ENCODE results near the gene RTL5. TPM values are rescaled to one million over a fixed set of nuclear protein-coding genes. Genes with fewer than 3 reads are reported as not detected.

The RTL5 gene
- total RNA-seq, 1 experiment from 2014 or later: 0.20 TPM

GRCh38 chrX:72139538-72139937, 7.8 kb upstream of the RTL5 start:
- Histone ChIP-seq H3K27ac (no peak overlapping the region), H3K27me3 (no peaks in the 10 kb centered on the region), H3K36me3 (no peaks in the 10 kb centered on the region), H3K9me3 (replicated peaks) (no peaks in the 10 kb centered on the region), H3K4me3 (no peak overlapping the region), H3K4me1 (peaks cover 7% of the 10 kb centered on the region; the same call in 1 of the 2 replicates)
- no peak for DNase-seq

DNA sequence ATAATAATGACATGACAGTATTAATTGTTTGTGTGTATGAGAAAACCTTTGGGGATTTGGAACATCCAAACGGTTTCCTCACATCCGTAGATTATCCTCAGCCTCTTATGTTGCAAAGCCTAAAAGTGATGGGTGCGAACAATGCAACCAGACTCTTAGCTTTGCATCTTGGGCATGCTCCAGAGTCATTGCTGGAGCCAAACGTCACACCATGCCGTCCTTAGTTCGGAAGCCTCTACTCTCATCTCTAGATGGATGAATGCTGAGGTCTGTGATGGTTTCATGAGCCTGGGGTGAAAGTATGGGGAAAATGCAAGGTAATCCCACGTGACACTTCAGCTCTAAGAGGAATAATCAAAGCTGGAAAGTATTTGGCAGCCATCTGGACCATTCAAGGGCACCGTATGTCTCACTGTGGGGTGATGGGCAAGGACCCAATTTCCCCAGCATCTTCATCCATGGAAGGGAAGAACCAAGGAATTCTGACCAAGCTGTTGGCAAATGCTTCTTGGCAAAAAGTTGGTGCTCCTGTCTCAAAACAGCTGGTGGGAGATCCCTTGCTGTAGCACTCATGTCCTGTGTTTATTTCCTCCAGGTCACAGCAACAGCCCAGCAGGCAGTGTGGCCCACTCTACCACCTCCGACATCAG, 6.3 kb upstream of the RTL5 start:
- H3K4me3 ChIP-seq: no peak overlapping the region
- H3K9me3 ChIP-seq (replicated peaks): no peaks in the 10 kb centered on the region
- no peaks in the 10 kb centered on the region for H3K36me3 ChIP-seq
- H3K27me3 ChIP-seq: no peaks in the 10 kb centered on the region
- peaks cover 7% of the 10 kb centered on the region; the same call in 1 of the 2 replicates for H3K4me1 ChIP-seq
- H3K27ac ChIP-seq: no peak overlapping the region
- no peak for DNase-seq

DNA sequence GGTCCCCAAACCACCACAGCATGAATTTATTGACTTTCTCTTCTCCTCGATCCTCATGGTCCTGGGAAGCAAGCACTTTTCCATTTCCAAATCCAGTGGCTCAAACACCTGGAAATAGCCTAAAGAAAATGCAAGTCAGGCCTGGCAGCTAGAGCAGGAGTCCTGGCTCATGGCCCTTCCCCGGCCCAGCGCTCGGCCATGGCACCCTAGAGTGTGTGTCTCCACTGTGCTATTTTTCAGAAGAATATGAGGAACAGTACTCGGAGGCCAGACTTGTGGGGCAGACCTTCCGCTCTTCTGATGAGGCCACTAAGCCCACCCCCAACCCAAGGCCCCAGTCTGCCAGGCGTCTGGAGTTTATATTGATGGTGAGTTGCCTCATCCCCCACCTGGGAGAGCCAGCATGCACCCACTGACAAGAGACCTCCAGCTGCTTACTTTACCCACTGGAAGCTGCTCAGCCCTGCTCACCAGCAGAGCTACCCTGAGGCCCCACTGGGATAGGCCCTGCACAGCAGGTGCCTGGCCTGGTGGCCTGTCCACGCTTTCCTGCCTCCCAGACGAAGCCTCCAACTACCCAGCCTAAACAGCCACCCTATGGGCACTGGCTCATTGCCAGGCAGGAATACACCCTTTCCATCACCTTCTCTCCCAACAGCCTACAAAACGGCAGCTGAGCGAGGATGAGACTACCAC, 2.3 kb upstream of the RTL5 start:
- H3K4me3 ChIP-seq: no peak overlapping the region
- no peak overlapping the region for H3K27ac ChIP-seq
- H3K9me3 ChIP-seq (replicated peaks): no peaks in the 10 kb centered on the region
- no peaks in the 10 kb centered on the region for H3K36me3 ChIP-seq
- DNase-seq: no peak
- H3K4me1 ChIP-seq: no peaks in the 10 kb centered on the region
- no peaks in the 10 kb centered on the region for H3K27me3 ChIP-seq

GRCh38 chrX:72132456-72132855, 741 bp upstream of the RTL5 start:
- Histone ChIP-seq H3K4me1 (no peaks in the 10 kb centered on the region), H3K9me3 (replicated peaks) (no peaks in the 10 kb centered on the region), H3K27ac (no peak overlapping the region), H3K27me3 (no peaks in the 10 kb centered on the region), H3K4me3 (no peak overlapping the region), H3K36me3 (no peaks in the 10 kb centered on the region)
- no peak for DNase-seq

GRCh38 chrX:72130762-72131250, 909 bp downstream of the RTL5 start:
- H3K36me3 ChIP-seq: no peaks in the 10 kb centered on the region
- peaks cover 5% of the 10 kb centered on the region; the same call in 1 of the 2 replicates for H3K4me1 ChIP-seq
- H3K27me3 ChIP-seq: no peaks in the 10 kb centered on the region
- DNase-seq: no peak
- no peak overlapping the region for H3K27ac ChIP-seq
- H3K9me3 ChIP-seq (replicated peaks): no peaks in the 10 kb centered on the region
- H3K4me3 ChIP-seq: no peak overlapping the region

- H3K36me3 ChIP-seq: no peaks in the 10 kb centered on the region
- no peak for DNase-seq
- no peak overlapping the region for H3K27ac ChIP-seq
- no peaks in the 10 kb centered on the region for H3K27me3 ChIP-seq
- H3K4me1 ChIP-seq: peaks cover 6% of the 10 kb centered on the region; the same call in 1 of the 2 replicates
- H3K4me3 ChIP-seq: no peak overlapping the region
- H3K9me3 ChIP-seq (replicated peaks): no peaks in the 10 kb centered on the region
These were observed 1.5 kb downstream of the RTL5 start for GRCh38 chrX:72130156-72130761.

GRCh38 chrX:72129661-72130060, 2.1 kb downstream of the RTL5 start:
- no peak for DNase-seq
- no peaks in the 10 kb centered on the region for H3K27me3 ChIP-seq
- no peaks in the 10 kb centered on the region for H3K36me3 ChIP-seq
- H3K4me3 ChIP-seq: no peak overlapping the region
- H3K9me3 ChIP-seq (replicated peaks): no peaks in the 10 kb centered on the region
- no peak overlapping the region for H3K27ac ChIP-seq
- H3K4me1 ChIP-seq: peaks cover 6% of the 10 kb centered on the region; the same call in 1 of the 2 replicates

GRCh38 chrX:72128881-72129280, 2.8 kb downstream of the RTL5 start:
- no peak overlapping the region for H3K27ac ChIP-seq

GRCh38 chrX:72128183-72128834, 3.4 kb downstream of the RTL5 start:
- Histone ChIP-seq H3K27ac (no peak overlapping the region), H3K27me3 (no peaks in the 10 kb centered on the region), H3K4me3 (no peak overlapping the region), H3K36me3 (no peaks in the 10 kb centered on the region), H3K9me3 (replicated peaks) (no peaks in the 10 kb centered on the region), H3K4me1 (peaks cover 12% of the 10 kb centered on the region; the same call in 1 of the 2 replicates)
- no peak for DNase-seq

More at GRCh38 chrX:72128881-72129280, 2.8 kb downstream of the RTL5 start:
- DNase-seq: peak; percentile 33 to 47
- no peak overlapping the region for H3K4me3 ChIP-seq
- peaks cover 8% of the 10 kb centered on the region; the same call in 1 of the 2 replicates for H3K4me1 ChIP-seq
- no peaks in the 10 kb centered on the region for H3K36me3 ChIP-seq
- H3K27me3 ChIP-seq: no peaks in the 10 kb centered on the region
- no peaks in the 10 kb centered on the region for H3K9me3 ChIP-seq (replicated peaks)

DNA sequence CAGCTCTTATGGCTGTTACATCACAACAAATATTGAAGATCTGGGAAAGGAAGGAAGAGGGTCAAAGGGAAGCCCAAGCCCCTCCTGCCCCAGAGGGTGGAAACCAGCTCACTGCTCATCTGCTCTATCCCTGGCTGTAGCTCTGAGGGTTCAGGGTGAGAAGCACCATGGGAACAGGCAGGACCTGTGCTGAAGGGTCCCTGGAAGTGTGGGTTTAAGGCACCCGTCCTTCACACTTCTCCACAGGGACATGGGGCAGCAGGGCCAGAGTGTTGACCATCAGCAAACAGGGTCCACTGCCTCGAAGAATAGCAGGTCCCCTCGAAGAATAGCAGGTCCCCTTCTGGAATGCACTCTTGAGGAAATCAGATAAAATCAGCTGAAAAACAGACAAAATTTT, 4.4 kb downstream of the RTL5 start:
- Histone ChIP-seq H3K27me3 (no peaks in the 10 kb centered on the region), H3K36me3 (no peaks in the 10 kb centered on the region), H3K9me3 (replicated peaks) (no peaks in the 10 kb centered on the region), H3K27ac (no peak overlapping the region), H3K4me3 (no peak overlapping the region), H3K4me1 (peaks cover 12% of the 10 kb centered on the region)
- DNase-seq: no peak

- H3K27me3 ChIP-seq: no peaks in the 10 kb centered on the region
- DNase-seq: peak; percentile 82 to 92
- H3K4me3 ChIP-seq: no peak overlapping the region
- no peaks in the 10 kb centered on the region for H3K9me3 ChIP-seq (replicated peaks)
- H3K27ac ChIP-seq: no peak overlapping the region
- H3K36me3 ChIP-seq: no peaks in the 10 kb centered on the region
- H3K4me1 ChIP-seq: peaks cover 19% of the 10 kb centered on the region
These were observed 5.1 kb downstream of the RTL5 start for GRCh38 chrX:72126539-72127140.

- DNase-seq: no peak
- H3K4me3 ChIP-seq: no peak overlapping the region
- no peaks in the 10 kb centered on the region for H3K36me3 ChIP-seq
- H3K27me3 ChIP-seq: no peaks in the 10 kb centered on the region
- H3K4me1 ChIP-seq: peaks cover 23% of the 10 kb centered on the region
- H3K9me3 ChIP-seq (replicated peaks): no peaks in the 10 kb centered on the region
- no peak overlapping the region; the same call in 1 of the 2 replicates for H3K27ac ChIP-seq
These were observed 5.7 kb downstream of the RTL5 start for GRCh38 chrX:72126048-72126415.

- no peak overlapping the region for H3K27ac ChIP-seq
- H3K36me3 ChIP-seq: no peaks in the 10 kb centered on the region
- no peaks in the 10 kb centered on the region for H3K27me3 ChIP-seq
- peaks cover 27% of the 10 kb centered on the region for H3K4me1 ChIP-seq
- H3K4me3 ChIP-seq: no peak overlapping the region
- no peak for DNase-seq
- no peaks in the 10 kb centered on the region for H3K9me3 ChIP-seq (replicated peaks)
These were observed 6.2 kb downstream of the RTL5 start for GRCh38 chrX:72125331-72126047.

Data from SJCRH30 (cell line).